HepG2 (cell line): Measurements from ENCODE around the gene IRX4. TPM values are rescaled to one million over a fixed set of nuclear protein-coding genes. Genes with fewer than 3 reads are reported as not detected.

Experiments
- ATAC-seq: fragments of 200-7000 bp; cut with Tn5 transposase; 3 replicates; pipeline ENCODE4 v1.9.1; 2020; ENCODE audit warnings: mild to moderate bottlenecking, moderate library complexity
- BruUV-seq: library from RNA; stranded (reverse); fragments of 400-500 nt; replicated peaks from 2 replicates; lab custom pipeline; 2021; lab: Mats Ljungman, UMichigan
- CTCF ChIA-PET: fragments of 300-600 bp; formaldehyde crosslinking; extraction: SDS; loops from one replicate; lab custom pipeline; 2021; ENCODE audit warnings: low total read pairs, inconsistent platforms, low intra/inter-chr PET ratio; lab: Yijun Ruan, JAX
- POLR2A ChIA-PET: fragments of 350-600 bp; sonication (Branson Sonifier 250); formaldehyde crosslinking; loops from one replicate; lab custom pipeline; 2020; ENCODE audit warnings: antibody characterized with exemption, inconsistent platforms; lab: Yijun Ruan, JAX
- DNase-seq: peaks from one replicate; pipeline ENCODE4 v3.0.0-alpha.2; 2015; ENCODE audit warnings: low spot score
- FAIRE-seq: peaks from 3 replicates; lab custom pipeline; 2011; peaks lifted over from hg19 to GRCh38; lab: Jason Lieb, UNC
- H2AFZ ChIP-seq: one replicate; pipeline ENCODE4 v1.6.1; 2011; ENCODE audit warnings: low read length, inconsistent platforms
- H3K27ac ChIP-seq: fragments of 300-600 bp; 3 replicates; pipeline ENCODE4 v1.8.0; 2011; ENCODE audit warnings: mixed run types, mild to moderate bottlenecking, mixed read lengths, low read length, inconsistent platforms; ENCODE audit not compliant: insufficient read depth; ENCODE audit errors: extremely low read length
- H3K27me3 ChIP-seq, 2 experiments: fragments of 200-600 bp in 1 of 2; 2 replicates in 1 of 2; 3 replicates in 1 of 2; pipeline versions ENCODE4 v1.6.0 to v1.8.0; 2011; ENCODE audit warnings: low read length in 2 of 2, mild to moderate bottlenecking in 2 of 2, moderate library complexity in 2 of 2, inconsistent platforms in 1 of 2; ENCODE audit not compliant: insufficient read depth in 2 of 2, control insufficient read depth in 1 of 2
- H3K36me3 ChIP-seq, 2 experiments: fragments of 200-600 bp in 1 of 2; replicated peaks in 1 of 2; 2 replicates in 1 of 2; 3 replicates in 1 of 2; pipeline versions ENCODE4 v1.5.1 to v1.8.0; 2011; ENCODE audit warnings: low read length in 2 of 2, inconsistent platforms in 1 of 2; ENCODE audit not compliant: insufficient read depth in 2 of 2, control insufficient read depth in 1 of 2
- H3K4me1 ChIP-seq: 2 replicates; pipeline ENCODE4 v1.5.1; 2012; ENCODE audit warnings: low read length, inconsistent platforms; ENCODE audit not compliant: insufficient read depth
- H3K4me2 ChIP-seq: 2 replicates; pipeline ENCODE4 v1.6.0; 2011; ENCODE audit warnings: low read depth, low read length, inconsistent platforms
- H3K4me3 ChIP-seq, 3 experiments: fragments of 200-600 bp in 1 of 3; sonication (generic), shearing (Covaris generic) in 1 of 3; replicated peaks in 1 of 3; 2 replicates each; pipeline ENCODE4 v1.5.1; 2011 to 2016; ENCODE audit warnings: low read length in 3 of 3, inconsistent platforms in 2 of 3, low read depth in 2 of 3, mild to moderate bottlenecking in 2 of 3, control low read depth in 1 of 3, mixed read lengths in 1 of 3; ENCODE audit not compliant: insufficient read depth in 1 of 3
- H3K79me2 ChIP-seq: one replicate; pipeline ENCODE4 v1.6.1; 2011; ENCODE audit warnings: low read length, inconsistent platforms; ENCODE audit not compliant: insufficient read depth
- H3K9ac ChIP-seq: 2 replicates; pipeline ENCODE4 v1.6.0; 2011; ENCODE audit warnings: mild to moderate bottlenecking, low read depth, low read length, inconsistent platforms; ENCODE audit not compliant: insufficient read depth
- H3K9me3 ChIP-seq: 2 replicates; pipeline ENCODE4 v1.5.1; 2012; ENCODE audit warnings: mild to moderate bottlenecking, low read length
- H4K20me1 ChIP-seq: 2 replicates; pipeline ENCODE4 v1.6.0; 2011; ENCODE audit warnings: inconsistent platforms, mild to moderate bottlenecking, low read length, moderate library complexity; ENCODE audit not compliant: insufficient read depth
- ARHGAP35 ChIP-seq: sonication (generic); formaldehyde crosslinking; IDR thresholded peaks from 2 replicates; pipeline ENCODE4 v1.9.0; 2022; ENCODE audit warnings: mild to moderate bottlenecking, inconsistent platforms, moderate library complexity, missing genetic modification reagents, borderline replicate concordance
- CCAR2 ChIP-seq: fragments of 200-400 bp; formaldehyde crosslinking; optimal IDR thresholded peaks from 2 replicates; pipeline ENCODE3; 2018; ENCODE audit warnings: low read depth, mild to moderate bottlenecking, low read length, moderate library complexity
- KDM5A ChIP-seq: fragments of 200-600 bp; sonication (generic); IDR thresholded peaks from 2 replicates; pipeline ENCODE4 v1.7.0; 2018; ENCODE audit warnings: antibody characterized with exemption, mild to moderate bottlenecking, low read length, borderline replicate concordance
- MED8 ChIP-seq: sonication (generic); formaldehyde crosslinking; IDR thresholded peaks from 2 replicates; pipeline ENCODE4 v1.8.1; 2023; ENCODE audit warnings: mild to moderate bottlenecking, missing genetic modification reagents; ENCODE audit not compliant: insufficient replicate concordance
- MZF1 ChIP-seq: sonication (generic); formaldehyde crosslinking; IDR thresholded peaks from 2 replicates; pipeline ENCODE4 v1.8.1; 2023; ENCODE audit warnings: mild to moderate bottlenecking, missing genetic modification reagents, borderline replicate concordance
- NR2C2 ChIP-seq: sonication (generic); formaldehyde crosslinking; IDR thresholded peaks from 2 replicates; pipeline ENCODE4 v1.4.0; 2020; ENCODE audit warnings: missing genetic modification reagents, mild to moderate bottlenecking, moderate library complexity, borderline replicate concordance
- NR2F1 ChIP-seq, 2 experiments: fragments of 450-650 bp in 1 of 2; formaldehyde crosslinking in 1 of 2; IDR thresholded peaks; 2 replicates each; pipeline versions ENCODE4 v1.5.0 to v1.6.1; 2016 to 2020; ENCODE audit warnings: mild to moderate bottlenecking in 1 of 2, missing compliant biosample characterization in 1 of 2, missing genetic modification reagents in 1 of 2, moderate library complexity in 1 of 2
- SP4 ChIP-seq: sonication (generic); formaldehyde crosslinking; IDR thresholded peaks from 2 replicates; pipeline ENCODE4 v1.8.1; 2023; ENCODE audit warnings: mild to moderate bottlenecking, missing genetic modification reagents
- ZFP1 ChIP-seq: IDR thresholded peaks from 2 replicates; pipeline ENCODE4 v1.6.1; 2016
- ZNF335 ChIP-seq: sonication (generic); formaldehyde crosslinking; IDR thresholded peaks from 2 replicates; pipeline ENCODE4 v1.4.0; 2020; ENCODE audit warnings: missing genetic modification reagents
- ZNF33A ChIP-seq: sonication (generic); formaldehyde crosslinking; IDR thresholded peaks from 2 replicates; pipeline ENCODE4 v1.5.1; 2020; ENCODE audit warnings: missing genetic modification reagents, mild to moderate bottlenecking, moderate library complexity, borderline replicate concordance
- ZNF549 ChIP-seq: sonication (generic); formaldehyde crosslinking; IDR thresholded peaks from 2 replicates; pipeline ENCODE4 v1.5.0; 2020; ENCODE audit warnings: missing genetic modification reagents
- ZNF598 ChIP-seq: sonication (generic); formaldehyde crosslinking; IDR thresholded peaks from 2 replicates; pipeline ENCODE4 v1.5.1; 2020; ENCODE audit warnings: mild to moderate bottlenecking, missing genetic modification reagents, borderline replicate concordance
- ZNF703 ChIP-seq: sonication (generic); formaldehyde crosslinking; IDR thresholded peaks from 2 replicates; pipeline ENCODE4 v1.5.1; 2020; ENCODE audit warnings: missing genetic modification reagents, mild to moderate bottlenecking, moderate library complexity, borderline replicate concordance
- ZNF749 ChIP-seq: sonication (generic); formaldehyde crosslinking; IDR thresholded peaks from 2 replicates; pipeline ENCODE4 v1.8.0; 2022; ENCODE audit warnings: mild to moderate bottlenecking, missing genetic modification reagents, moderate library complexity, borderline replicate concordance
- WGBS: methylation state at CpG from one replicate; pipeline ENCODE4 v1.1.6; 2017; ENCODE audit warnings: low lambda C conversion rate; 5-methylcytosine and 5-hydroxymethylcytosine counted together
- in situ Hi-C: cut with HindIII; loops from 2 replicates; pipeline ENCODE4 v1.10.0; 2017; ENCODE audit warnings: low pct_unique_long_range_greater_than_20kb; ENCODE audit not compliant: extremely low pct_ligation_motif_present
- intact Hi-C: fragments of 100-400 bp; cut with micrococcal nuclease; formaldehyde crosslinking; loops from one replicate; pipeline ENCODE4 v1.10.0; 2022; ENCODE audit not compliant: unreplicated experiment
- polyA plus RNA-seq, 8 experiments: library from polyadenylated mRNA; depleted of rRNA in 3 of 8; stranded (reverse) in 7 of 8; unstranded in 1 of 8; fragments of >200 nt; fragmentation: Illumina TruSeq in 4 of 8; extraction: Trizol in 4 of 8; gene quantifications; 2 replicates each; pipeline versions ENCODE4 v1.2.1 to v1.2.3, GENCODE V29; 2011 to 2016; ENCODE audit warnings: low read depth in 4 of 8, missing spikeins in 1 of 8, mixed read lengths in 1 of 8; ENCODE audit not compliant: insufficient read depth in 1 of 8
- total RNA-seq, 5 experiments: library from RNA; depleted of rRNA; stranded (reverse); fragments of >200 nt; fragmentation: Illumina TruSeq; extraction: Trizol; gene quantifications; 2 replicates each; pipeline ENCODE4 v1.2.3, GENCODE V29; 2016; ENCODE audit warnings: low read depth in 1 of 5

Gene IRX4
- total and polyA plus RNA-seq, 2 of the 13 experiments (the other 11 are each of a cell fraction or from before 2014, with no cell fraction given): not detected

- Histone ChIP-seq H3K4me2 (no peak overlapping the region), H3K79me2 (no peaks in the 10 kb centered on the region), H3K36me3 (no peaks in the 10 kb centered on the region), H3K9ac (no peak overlapping the region), H4K20me1 (no peaks in the 10 kb centered on the region), H3K9me3 (no peaks in the 10 kb centered on the region), H3K27me3 (peaks cover 10 to 71% of the 10 kb centered on the region in 2 experiments; a peak in 4 of 5 replicates), H3K27ac (no peak overlapping the region), H3K4me3 (no peak overlapping the region), H2AFZ (no peak overlapping the region), H3K4me1 (no peaks in the 10 kb centered on the region)
- no peak for DNase-seq
- 13% methylated on average over 3 of the region's 15 CpGs for WGBS
- no peak for TF ChIP-seq KDM5A
- TF ChIP-seq ZNF703 (CRISPR knock-in tag): no peak
- TF ChIP-seq ZNF598 (CRISPR knock-in tag): no peak
- TF ChIP-seq ZNF749 (CRISPR knock-in tag): no peak
- no peak for TF ChIP-seq MZF1 (CRISPR knock-in tag)
- TF ChIP-seq ZNF33A (CRISPR knock-in tag): no peak
- TF ChIP-seq ZNF549 (CRISPR knock-in tag): no peak
- TF ChIP-seq NR2F1 (CRISPR knock-in tag; IDR thresholded peaks at IDR 0.05): no peak
- no peak for TF ChIP-seq ZNF335
- TF ChIP-seq MED8 (CRISPR knock-in tag): no peak
- TF ChIP-seq CCAR2: no peak
- TF ChIP-seq ARHGAP35 (CRISPR knock-in tag): no peak
- no peak for TF ChIP-seq NR2C2
- no peak for TF ChIP-seq SP4 (CRISPR knock-in tag)
- TF ChIP-seq ZFP1 (CRISPR knock-in tag): no peak
- no peak for FAIRE-seq
- intact Hi-C loops: no loop called here
- ChIA-PET CTCF (no interaction called here), POLR2A (no interaction called here)
- no peak for ATAC-seq
- in situ Hi-C loops: no loop called here
- BruUV-seq: no TSS peak
These were observed 13.2 kb upstream of the IRX4 start for GRCh38 chr5:1895739-1896420.
